Measurements from ENCODE around the gene SUN5.

Gene SUN5

DNA sequence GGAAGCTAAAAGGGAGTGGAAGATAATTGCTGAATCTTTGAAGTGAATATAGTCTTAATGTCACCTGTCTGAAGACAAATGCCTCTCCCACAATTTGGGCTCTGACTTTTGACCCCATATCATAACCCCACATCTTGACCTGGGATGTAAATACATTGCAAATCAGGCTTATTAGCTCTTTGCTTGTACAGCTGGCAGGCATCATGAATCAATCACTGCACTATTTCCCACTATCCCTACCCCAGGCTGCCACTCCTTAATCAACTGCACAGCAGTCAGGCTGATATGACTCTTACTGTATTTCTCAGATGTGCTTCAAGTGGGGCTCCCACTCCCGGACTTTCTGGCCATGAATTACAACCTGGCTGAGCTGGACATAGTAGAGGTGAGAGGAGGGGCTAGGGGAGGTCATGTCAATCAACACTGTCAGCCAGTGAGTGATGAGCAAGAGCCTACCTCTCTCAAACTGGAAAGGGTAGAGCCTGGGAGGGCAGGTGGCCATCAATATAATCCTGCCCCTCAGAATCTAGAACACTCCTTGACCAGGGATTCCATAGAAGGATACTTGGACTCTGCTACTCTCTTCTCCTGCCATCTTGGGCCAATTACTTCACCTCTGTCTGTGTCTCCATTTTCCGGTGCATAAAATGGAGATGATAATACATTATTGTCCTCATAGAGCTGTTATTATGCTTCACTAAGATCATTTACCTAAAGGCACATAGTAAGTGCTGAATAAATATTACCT is 38.9 kb upstream of the SUN5 start:
- TF ChIP-seq, protein P1, sequence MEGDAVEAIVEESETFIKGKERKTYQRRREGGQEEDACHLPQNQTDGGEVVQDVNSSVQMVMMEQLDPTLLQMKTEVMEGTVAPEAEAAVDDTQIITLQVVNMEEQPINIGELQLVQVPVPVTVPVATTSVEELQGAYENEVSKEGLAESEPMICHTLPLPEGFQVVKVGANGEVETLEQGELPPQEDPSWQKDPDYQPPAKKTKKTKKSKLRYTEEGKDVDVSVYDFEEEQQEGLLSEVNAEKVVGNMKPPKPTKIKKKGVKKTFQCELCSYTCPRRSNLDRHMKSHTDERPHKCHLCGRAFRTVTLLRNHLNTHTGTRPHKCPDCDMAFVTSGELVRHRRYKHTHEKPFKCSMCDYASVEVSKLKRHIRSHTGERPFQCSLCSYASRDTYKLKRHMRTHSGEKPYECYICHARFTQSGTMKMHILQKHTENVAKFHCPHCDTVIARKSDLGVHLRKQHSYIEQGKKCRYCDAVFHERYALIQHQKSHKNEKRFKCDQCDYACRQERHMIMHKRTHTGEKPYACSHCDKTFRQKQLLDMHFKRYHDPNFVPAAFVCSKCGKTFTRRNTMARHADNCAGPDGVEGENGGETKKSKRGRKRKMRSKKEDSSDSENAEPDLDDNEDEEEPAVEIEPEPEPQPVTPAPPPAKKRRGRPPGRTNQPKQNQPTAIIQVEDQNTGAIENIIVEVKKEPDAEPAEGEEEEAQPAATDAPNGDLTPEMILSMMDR (IDR thresholded peaks at IDR 0.05; ENCODE audit: control insufficient read depth, insufficient read depth, low read depth, low read length, missing control alignments) = no peak
- no peak for DNase-seq (ENCODE audit: low read depth)

DNA sequence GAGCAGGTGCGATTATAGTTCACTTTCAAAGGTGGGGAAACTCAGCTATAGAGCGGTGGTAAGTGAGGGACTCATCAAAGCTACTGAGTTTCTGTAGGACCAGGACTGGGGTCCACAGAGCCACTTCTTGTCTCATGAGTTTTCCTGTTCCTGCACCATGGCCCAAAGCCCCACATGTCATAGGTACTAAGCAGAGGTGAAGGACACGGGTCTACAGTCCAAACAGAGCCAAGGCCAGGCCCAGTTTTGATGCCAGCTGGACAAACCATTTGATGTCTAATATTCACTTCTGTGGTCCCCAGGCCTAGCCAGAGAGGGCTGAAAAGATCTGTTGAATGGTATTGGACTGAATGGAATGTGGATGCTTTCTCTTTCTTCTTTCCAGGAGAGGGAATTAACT is 38.2 kb upstream of the SUN5 start:
- TF ChIP-seq, protein P1 (IDR thresholded peaks at IDR 0.05; ENCODE audit: control insufficient read depth, insufficient read depth, low read depth, low read length, missing control alignments) = no peak
- no peak for DNase-seq (ENCODE audit: low read depth)
- no peak overlapping the region for H3K4me3 ChIP-seq (ENCODE audit: control insufficient read depth, low read depth, low read length)

More for the DNA sequence above, 38.9 kb upstream of the SUN5 start:
- no peak overlapping the region for H3K4me3 ChIP-seq (ENCODE audit: control insufficient read depth, low read depth, low read length)

DNA sequence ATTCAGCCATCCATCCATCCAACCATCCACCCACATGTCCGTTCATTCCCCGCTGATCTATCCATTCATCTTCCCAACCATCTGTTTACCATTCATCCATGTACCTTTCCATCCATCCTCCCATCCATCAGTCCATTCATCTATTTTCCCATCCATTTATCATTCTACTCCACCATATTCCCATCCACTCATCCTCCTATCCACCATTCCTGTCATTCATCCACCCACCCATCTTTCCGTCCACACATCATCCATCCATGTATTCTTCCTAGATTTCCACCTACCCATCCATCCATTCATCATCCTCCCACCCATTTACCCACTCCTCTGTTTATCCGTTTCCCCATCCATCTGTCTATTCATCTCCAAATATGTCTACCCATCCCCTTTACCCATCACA is 34.0 kb upstream of the SUN5 start:
- DNase-seq (ENCODE audit: low read depth) = no peak
- no peak overlapping the region for H3K4me3 ChIP-seq (ENCODE audit: control insufficient read depth, low read depth, low read length)
- TF ChIP-seq, protein P1 (IDR thresholded peaks at IDR 0.05; ENCODE audit: control insufficient read depth, insufficient read depth, low read depth, low read length, missing control alignments) = no peak

DNA sequence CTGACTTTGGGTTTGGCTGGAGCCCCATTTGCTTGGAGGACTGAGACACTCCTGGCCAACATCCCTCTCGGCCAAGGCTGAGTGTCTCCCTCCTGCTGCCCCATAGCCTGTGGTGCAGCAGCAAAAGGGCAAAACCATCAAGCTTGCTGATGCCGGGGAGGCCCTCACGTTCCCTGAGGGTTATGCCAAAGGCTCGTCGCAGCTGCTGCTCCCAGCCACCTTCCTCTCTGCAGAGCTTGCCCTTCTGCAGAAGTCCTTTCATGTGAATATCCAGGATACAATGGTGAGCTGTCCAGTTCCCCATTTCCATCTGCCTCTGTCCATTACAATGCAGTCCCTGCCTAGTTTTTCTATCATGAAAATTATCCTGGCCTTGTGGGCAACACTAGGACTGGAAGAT is 33.2 kb upstream of the SUN5 start:
- no peak for DNase-seq (ENCODE audit: low read depth)
- TF ChIP-seq, protein P1 (IDR thresholded peaks at IDR 0.05; ENCODE audit: control insufficient read depth, insufficient read depth, low read depth, low read length, missing control alignments) = no peak
- H3K4me3 ChIP-seq (ENCODE audit: control insufficient read depth, low read depth, low read length) = no peak overlapping the region

DNA sequence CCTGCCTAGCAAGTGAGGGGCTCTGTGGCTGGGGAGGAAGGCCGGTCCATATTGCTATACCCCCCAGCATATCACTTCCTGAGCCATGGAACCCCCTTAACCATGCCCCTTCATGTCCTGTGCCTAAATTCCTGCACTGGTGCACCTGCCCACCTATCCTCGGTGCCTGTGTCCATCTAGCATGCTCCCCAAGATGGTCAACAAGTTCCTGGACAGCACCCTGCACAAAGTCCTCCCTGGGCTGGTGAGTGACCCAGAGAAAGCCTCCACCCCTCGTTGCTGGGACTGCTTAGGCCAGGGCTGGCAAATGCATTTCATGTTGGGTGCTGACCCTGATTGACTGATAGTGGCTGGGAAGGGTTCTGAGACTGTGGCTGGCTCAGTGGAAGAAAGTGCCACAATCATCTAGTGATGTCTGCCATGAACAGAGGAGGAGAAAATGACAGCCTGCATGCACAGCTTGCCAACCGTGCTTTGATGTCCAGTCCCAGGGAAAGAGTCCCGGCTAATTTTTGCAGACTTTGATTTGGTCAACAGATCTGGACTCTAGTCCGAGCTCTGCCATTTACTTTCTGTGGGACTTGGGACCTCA is 30.8 kb upstream of the SUN5 start:
- no peak overlapping the region for H3K4me3 ChIP-seq (ENCODE audit: control insufficient read depth, low read depth, low read length)
- TF ChIP-seq, protein P1 (IDR thresholded peaks at IDR 0.05; ENCODE audit: control insufficient read depth, insufficient read depth, low read depth, low read length, missing control alignments) = no peak
- DNase-seq (ENCODE audit: low read depth) = no peak

DNA sequence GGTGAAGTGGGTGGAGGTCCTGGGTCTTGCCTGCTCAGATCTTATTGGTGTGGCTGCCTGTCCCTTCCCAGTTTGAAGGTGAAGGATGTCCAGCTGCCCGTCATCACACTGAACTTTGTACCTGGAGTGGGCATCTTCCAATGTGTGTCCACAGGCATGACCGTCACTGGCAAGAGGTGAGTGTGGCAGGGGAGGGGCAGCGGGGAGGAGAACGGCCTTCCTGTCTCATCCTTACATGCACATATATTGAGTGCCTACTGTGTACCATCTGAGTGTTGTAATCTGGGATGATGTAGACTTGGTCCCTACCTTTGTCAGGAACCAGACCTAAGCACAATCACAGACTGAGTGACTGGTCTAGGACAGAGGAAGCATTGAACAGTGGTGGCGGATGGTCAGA is 29.9 kb upstream of the SUN5 start:
- no peak overlapping the region for H3K4me3 ChIP-seq (ENCODE audit: control insufficient read depth, low read depth, low read length)
- no peak for DNase-seq (ENCODE audit: low read depth)
- TF ChIP-seq, protein P1 (IDR thresholded peaks at IDR 0.05; ENCODE audit: control insufficient read depth, insufficient read depth, low read depth, low read length, missing control alignments) = no peak
